Heart left ventricle (tissue), 13 donors: Measurements from ENCODE around the gene SF3B4.

Source experiments
- POLR2A ChIP-seq, 2 donors: fragments of 450-650 bp; IDR thresholded peaks; one replicate each; pipeline ENCODE4 v1.6.1; 2017; ENCODE audit warnings: antibody characterized with exemption in 2 of 2, mild to moderate bottlenecking in 2 of 2, moderate library complexity in 2 of 2
- TF ChIP-seq, protein P1 (sequence below), 12 donors: fragments of 200-600 bp; sonication (generic) in 4 of 12; IDR thresholded peaks; one replicate each; pipeline versions ENCODE4 v1.5.0 to v1.8.0; 2018 to 2022; ENCODE audit warnings: antibody characterized with exemption in 12 of 12, mild to moderate bottlenecking in 5 of 12
- donor health status: ischemic (EF 13 %, LVEDD 7.1; RV severe dilation, severe dysfunction).
- donor health status: DM: no; HTN: yes; CAD: no.
- donor health status: DM: no; HTN: no; CAD: no.
- donor health status: ischemic (EF 25% LVEDD 6.9; RV normal size, moderate dysfunction).
- donor health status: ischemic (EF 25% LVEDD 5.7; RV mildly dilated, moderate dysfunction).
- donor health status: ischemic (EF 35%, LVEDD 5.7; RV mildly dilated, moderate dysfunction).
- donor health status: nonischemic (EF 11% LVEDD 7.7; RV severe dilation, severe dysfunction).
- donor health status: DM: yes; HTN: yes; CAD: no.
- donor health status: PGD.
- donor health status: ischemic (EF 29% LVEDD 5.4; RV normal size, mild dysfunction).
- donor health status: nonischemic (EF 23%, LVEDD 6.1; RV moderate dilation, normal function).

- TF ChIP-seq, protein P1, sequence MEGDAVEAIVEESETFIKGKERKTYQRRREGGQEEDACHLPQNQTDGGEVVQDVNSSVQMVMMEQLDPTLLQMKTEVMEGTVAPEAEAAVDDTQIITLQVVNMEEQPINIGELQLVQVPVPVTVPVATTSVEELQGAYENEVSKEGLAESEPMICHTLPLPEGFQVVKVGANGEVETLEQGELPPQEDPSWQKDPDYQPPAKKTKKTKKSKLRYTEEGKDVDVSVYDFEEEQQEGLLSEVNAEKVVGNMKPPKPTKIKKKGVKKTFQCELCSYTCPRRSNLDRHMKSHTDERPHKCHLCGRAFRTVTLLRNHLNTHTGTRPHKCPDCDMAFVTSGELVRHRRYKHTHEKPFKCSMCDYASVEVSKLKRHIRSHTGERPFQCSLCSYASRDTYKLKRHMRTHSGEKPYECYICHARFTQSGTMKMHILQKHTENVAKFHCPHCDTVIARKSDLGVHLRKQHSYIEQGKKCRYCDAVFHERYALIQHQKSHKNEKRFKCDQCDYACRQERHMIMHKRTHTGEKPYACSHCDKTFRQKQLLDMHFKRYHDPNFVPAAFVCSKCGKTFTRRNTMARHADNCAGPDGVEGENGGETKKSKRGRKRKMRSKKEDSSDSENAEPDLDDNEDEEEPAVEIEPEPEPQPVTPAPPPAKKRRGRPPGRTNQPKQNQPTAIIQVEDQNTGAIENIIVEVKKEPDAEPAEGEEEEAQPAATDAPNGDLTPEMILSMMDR (IDR thresholded peaks at IDR 0.05) = no peak
- TF ChIP-seq POLR2A (IDR thresholded peaks at IDR 0.05) = no peak
These were observed 35.8 kb upstream of the SF3B4 start for GRCh38 chr1:149963358-149963757.
